G401 (cell line): ENCODE data around the gene MTIF3. TPM values are rescaled to one million over a fixed set of nuclear protein-coding genes. Genes with fewer than 3 reads are reported as not detected.
"Not testable (repeated sequence)": the region's sequence is repeated elsewhere in the genome, so short reads cannot be mapped to it uniquely, and the experiment has no call there.

Experiments
- DNase-seq: peaks from one replicate; pipeline ENCODE4 v3.0.0-alpha.2; 2015; ENCODE audit warnings: low spot score
- in situ Hi-C: cut with HindIII; loops from 2 replicates; pipeline ENCODE4 v1.10.0; 2016; ENCODE audit warnings: low sequenced_read_pairs, mixed read lengths
- total RNA-seq: library from RNA; depleted of rRNA; stranded (reverse); fragments of >200 nt; shearing (Covaris generic); gene quantifications from 2 replicates; pipeline ENCODE4 v1.2.3, GENCODE V29; 2014

The MTIF3 gene
- total RNA-seq, 1 experiment from 2014 or later, result 71.5 TPM

DNA sequence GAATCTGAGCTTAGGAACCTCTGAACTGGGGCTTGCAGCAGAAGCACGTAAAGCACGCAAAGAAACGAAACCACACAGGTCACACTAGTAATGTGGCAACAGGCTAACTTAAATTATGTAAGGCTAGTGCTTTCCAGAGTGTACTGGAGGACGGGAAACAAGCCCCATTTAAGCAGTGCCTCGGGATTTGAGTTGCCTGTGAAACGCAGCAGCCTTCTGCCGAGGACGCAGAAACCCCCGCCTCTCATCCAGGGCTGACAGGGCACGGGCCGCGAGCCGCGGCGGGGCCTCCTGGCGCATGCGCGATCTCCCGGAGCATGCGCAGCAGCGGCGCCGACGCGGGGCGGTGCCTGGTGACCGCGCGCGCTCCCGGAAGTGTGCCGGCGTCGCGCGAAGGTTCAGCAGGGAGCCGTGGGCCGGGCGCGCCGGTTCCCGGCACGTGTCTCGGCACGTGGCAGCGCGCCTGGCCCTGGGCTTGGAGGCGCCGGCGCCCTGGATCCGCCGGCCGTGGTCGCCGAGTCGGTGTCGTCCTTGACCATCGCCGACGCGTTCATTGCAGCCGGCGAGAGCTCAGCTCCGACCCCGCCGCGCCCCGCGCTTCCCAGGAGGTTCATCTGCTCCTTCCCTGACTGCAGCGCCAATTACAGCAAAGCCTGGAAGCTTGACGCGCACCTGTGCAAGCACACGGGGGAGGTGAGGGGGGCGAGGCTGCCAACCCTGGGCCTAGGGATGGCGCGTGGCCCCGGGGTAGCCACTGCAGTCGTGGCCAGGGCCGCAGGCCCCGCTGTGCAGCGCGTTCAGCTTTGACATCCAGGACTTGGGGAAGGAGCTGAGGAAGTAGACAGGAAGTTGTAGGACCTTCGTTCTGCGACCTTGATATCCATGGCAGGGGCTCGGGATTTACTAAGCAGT is 25.9 kb downstream of the MTIF3 start, which contains the start of gene GTF3A:
Gene GTF3A, plus strand, starts transcription at position 374 of the 912 bp plus-strand sequence.
- DNase-seq, result peak; percentile 80
- in situ Hi-C loops, result no loop called here

DNA sequence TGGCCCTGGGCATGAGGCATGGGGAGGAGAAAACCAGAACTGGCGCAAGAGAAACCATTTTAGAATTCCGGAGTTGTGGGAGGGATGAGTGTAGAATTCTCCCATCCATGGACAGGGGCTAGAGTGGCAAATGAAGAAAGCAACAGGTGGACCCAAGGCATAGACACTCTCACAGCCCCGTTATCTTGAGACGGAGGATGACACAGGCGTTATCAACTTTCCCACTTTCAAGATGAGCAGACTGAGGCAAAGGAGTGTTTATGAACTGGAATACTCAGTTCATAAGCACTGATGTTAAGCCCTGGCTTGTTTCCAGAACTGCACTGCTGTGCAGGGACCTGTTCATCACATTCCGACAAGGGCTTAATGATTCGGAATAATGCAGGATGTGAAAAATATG is 27.0 kb downstream of the MTIF3 start:
- in situ Hi-C loops, result no loop called here

DNA sequence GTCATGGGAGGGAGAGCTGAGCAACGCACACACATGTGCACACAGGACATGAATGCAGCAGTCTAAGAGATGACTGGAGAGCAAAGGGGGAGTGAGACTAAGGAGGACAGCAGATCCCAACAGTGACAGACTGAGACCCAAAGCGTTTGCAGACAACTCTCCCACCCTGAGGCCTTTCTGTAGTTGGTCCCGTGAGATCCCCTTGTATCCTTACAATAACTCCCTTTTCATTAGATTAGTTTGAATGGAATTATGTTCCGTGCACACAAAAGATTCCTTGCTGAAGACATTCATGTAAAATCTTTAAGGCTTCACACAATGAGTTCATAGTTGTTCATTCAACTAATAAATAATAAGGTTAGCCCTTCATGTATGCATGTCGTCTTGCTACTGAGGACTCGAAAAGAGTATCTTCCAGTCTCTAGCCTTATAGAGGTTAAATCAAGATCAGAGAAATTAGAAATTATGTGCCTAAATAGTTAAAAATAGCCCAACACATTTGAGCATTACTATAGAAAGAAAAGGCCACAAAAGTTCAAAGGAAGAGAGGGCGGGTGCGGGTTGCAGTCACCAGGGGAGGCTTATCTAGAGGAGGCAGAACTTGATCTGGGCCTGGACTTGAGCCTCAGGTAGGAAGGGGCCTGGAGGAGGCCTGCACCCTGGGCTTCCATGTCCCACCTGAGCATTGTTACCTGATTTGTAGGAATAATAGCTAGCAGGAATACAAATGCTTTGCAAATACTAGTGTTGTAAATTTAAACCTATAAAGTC is 29.1 kb downstream of the MTIF3 start:
- in situ Hi-C loops, result no loop called here
- DNase-seq, result no peak

More for the DNA sequence above, 27.0 kb downstream of the MTIF3 start:
- DNase-seq, result peak; percentile 8

DNA sequence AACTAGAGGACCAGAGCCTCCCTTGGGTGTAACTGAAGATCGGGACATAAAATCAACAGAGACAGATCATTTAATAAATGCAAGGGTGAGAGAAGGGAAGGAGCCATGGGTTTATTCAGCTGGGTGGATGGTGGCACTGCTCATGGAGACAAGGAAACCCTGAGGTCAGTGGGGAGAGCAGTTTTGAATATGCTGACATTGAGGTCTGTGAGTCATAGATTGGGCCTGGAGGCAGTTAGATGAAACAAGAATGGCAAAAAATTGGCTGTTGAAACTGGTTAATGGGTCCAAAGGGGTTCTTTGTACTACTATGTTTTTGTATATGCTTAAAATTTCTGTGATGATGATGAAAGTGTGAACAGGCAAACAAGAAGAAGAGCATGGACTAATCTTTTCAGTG is 31.0 kb downstream of the MTIF3 start:
- no peak for DNase-seq
- in situ Hi-C loops, result no loop called here

DNA sequence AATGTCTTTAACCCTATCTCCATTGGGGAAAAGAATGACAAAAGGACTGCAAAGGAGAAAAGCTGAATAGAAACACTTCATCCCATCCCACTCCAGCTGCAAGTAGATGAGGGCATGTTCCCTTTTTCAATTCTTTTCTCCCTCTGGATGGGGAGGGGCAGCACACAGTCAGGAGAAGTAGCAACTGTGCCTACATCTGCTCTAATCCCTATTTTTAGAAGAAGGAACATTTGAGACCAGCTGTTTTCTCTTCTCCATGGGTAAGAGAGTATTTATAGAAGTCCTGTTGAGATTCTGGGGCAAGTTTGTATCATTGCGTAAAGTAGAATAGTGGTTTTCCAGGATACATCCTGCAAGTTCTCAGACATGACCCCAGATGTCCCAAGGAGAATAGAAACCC is 35.2 kb downstream of the MTIF3 start:
- in situ Hi-C loops, result no loop called here
- no peak for DNase-seq

DNA sequence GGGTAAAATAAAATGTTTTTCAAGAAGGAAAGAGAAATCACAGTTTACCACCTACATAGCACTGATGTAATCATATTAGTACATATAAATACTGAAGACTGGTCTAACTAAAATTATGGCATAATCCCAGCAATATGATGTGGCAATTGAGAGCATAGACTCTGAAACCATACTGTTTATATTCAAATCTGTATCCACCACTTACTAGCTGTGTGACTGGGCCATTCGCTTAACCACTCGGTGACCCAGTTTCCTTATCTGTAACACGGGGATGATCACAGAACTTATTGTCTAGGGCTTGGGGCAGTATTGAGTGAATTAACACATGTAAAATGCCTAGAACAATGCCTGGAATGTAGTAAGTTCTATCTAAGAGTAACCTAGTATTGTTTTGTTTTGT is 39.0 kb downstream of the MTIF3 start:
- in situ Hi-C loops, result no loop called here
- DNase-seq, result no peak

DNA sequence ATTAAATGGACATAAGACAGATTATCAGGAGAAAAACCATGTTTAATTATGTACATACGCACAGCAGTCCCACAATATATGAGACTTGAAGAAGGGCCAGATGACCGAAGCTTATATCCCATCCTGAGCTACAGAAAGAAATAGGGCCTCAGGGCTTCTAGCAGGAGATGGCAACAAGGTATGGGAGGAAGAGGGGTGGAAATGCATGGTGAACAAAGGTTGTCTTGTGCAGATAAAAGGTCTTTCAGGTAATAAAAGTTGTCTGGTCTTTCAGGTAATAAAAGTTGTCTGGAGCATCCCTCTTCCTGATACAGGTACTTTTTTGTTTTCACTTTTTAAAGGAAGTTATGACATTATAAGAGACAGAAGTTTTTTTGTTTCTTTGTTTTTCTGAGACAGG is 41.4 kb downstream of the MTIF3 start:
- in situ Hi-C loops, result no loop called here
- DNase-seq, result no peak

DNA sequence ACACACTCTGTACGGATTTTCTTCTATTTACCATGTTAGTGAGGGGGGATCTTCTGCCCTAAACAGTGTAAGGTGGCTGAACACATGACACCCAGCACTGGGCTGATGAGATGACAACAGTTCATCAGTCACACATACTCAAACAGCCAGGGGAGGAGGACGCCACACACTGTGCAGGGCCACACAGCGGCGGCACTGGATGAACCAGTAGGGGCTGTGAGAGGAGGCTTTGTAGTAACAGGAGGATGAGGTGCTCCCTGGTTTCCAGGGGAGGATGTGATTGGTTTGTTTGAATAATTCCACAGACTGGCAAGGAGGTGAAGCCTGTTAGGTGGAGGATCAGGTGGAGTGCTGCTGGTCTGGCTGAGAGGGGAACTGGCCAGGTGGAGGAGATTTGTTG is 42.3 kb downstream of the MTIF3 start:
- no peak for DNase-seq
- in situ Hi-C loops, result no loop called here

DNA sequence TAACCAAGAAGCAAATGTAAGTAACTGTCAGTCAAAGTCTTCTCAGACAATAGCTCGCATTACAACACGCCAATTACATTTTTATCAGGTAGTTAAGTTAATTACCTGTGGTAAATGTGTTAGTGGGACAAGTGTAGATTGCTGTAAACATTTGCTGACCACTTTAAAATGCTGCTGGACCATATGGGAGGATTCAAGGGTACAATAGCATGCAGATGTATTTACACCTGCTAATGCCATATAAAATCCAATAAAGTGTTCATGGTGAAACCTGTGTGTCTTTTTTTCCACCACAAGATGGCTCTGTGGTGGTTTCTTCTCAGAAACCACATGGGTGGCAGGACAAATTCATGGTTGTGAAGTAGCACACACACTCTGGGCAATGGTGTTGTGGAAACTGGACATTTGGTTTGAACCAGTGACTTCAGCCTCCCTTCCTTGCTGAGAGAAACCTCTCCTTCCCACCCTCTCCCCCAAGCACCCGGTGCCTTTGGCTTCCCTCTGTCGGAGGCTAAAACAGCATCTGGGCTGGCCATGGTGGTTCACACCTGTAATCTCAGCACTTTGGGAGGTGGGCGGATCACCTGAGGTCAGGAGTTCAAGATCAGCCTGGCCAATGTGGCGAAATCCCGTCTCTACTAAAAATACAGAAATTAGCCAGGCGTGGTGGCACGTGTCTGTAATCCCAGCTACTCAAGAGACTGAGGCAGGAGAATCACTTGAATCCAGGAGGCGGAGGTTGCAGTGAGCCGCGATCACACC is 44.0 kb downstream of the MTIF3 start:
- in situ Hi-C loops, result no loop called here
- peak; percentile 62 for DNase-seq

DNA sequence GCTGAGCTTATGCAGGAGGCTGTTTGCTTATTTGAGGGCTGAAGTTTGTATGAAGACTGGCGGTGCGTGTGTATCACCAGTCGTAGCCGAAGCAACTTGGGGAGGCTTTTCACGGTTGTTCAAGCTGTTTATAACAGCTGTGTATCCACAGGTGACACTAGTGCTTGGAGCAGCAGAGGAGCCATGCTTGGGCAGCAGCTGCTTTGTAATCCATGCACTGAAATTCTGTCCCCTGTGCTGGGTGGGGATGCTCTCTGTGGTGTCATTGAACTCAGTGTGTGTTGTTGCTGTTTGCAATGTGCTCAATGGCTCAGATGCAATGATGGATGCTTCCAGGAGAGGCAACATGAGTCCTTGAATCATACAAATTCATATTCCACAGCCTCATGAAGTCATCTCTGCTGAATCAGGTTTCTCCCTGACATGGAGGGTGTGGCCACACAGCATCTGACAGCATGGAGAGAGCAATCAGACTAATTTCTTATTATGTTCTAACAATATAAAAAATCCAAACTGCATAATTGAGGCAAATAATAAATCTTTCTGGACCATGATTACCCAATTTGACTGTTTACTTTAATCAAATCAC is 44.7 kb downstream of the MTIF3 start:
- in situ Hi-C loops, result no loop called here
- DNase-seq, result no peak

DNA sequence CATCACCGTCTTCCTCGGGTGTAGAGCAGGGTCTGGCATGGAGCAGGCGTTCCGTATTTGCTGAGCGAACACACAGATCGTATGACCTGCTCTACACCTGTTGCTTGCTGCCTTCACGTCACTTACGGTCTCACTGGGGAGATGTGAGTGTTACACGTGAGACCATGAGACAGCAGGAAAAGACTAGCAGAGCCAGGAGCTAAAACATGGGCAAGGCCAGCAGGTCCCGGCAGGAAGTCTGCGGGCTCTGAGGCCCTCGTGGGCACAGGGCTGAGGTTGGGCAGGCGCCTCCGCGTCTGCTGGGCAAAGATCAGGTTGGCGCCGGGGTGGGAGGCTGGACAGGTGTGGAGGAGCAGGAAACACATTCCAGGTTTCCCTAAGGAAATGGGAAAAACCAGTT is 45.7 kb downstream of the MTIF3 start:
- DNase-seq, result no peak
- in situ Hi-C loops, result no loop called here

DNA sequence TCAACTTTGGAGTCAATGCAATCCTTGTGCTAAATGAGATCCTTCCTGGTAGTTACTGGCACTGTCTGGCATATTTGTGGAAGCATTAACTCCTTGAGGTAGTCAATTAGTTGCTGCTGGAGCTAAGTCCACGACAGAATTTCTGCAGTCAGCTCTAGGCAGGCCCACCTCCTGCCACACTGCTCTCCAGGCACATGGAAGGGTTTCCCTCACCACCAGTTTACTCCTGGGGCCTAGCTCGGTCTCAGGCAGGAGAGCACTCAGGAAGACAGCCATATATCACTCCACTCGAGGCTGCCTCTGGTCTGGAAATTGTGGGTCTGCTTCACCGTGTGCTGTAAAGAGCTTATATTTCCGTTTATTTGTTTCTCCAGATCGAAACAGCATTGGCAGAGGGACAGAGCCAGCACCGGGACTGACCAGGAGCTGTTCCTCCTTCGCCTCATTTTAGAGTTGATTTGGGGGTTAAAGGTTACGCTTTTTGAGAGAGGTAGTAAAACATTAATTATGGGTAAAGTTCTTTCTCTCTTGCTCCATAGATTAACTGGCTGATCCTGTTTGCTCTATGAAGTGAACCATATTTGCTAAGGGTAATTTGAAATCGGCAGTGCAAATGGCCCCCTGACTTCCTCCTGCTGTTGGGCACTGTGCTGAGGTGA is 46.5 kb downstream of the MTIF3 start:
- in situ Hi-C loops, result no loop called here
- no peak for DNase-seq

DNA sequence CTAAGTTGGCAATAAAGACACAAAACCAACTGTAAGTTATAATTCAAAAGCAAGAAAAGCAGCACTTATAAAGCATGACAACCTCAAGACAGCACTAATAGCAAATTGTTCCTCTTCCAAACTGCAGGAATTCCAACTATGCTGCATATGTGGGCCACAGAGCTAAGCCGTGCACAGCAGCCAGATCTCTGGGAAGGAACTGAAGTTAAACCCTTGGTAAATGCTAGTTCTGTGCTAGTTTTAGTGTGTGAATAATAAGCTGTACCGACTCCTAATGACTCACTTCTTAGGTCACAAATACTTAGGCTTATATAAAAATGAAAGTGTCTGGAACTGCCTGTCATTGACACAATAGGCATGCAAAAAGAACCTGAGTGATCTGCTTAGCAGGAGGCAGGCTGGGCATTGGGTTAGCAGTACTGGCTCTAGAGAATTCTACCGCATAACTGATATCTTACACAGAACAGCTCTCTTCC is 47.1 kb downstream of the MTIF3 start:
- no peak for DNase-seq
- in situ Hi-C loops, result no loop called here

DNA sequence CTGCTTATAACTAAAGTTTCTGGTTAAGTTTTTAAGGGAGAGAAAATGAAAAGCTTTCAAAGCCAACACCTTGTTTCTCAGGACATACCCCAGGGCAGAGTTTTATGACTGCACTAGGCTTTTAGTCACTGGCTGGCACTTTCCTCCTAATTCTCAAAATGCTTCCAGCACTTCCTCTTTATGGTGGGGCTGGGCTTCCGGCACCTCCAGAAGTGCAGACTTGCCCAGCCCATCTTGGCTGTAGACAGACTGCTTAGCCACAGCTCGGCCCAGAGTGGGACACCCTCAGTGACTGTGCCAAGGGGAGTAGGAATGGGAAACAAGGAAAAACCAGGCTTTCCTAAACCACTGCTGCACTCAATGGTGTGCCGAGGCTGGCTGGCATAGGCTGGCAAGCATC is 49.2 kb downstream of the MTIF3 start:
- no peak for DNase-seq
- in situ Hi-C loops, result no loop called here

DNA sequence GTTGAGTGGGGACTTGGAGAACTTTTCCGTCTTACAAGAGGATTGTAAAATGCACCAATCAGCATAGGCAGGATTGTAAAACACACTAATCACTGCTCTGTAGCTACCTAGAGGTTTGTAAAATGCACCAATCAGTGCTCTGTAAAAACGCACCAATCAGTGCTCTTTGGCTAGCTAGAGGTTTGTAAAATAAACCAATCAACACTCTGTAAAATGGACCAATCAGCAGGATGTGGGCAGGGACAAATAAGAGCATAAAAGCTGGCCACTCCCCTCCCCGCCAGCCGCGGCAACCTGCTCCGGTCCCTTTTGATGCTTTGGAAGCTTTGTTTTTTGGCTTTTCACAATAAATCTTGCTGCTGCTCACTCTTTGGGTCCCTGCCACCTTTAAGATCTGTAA is 50.0 kb downstream of the MTIF3 start:
- in situ Hi-C loops, DNase-seq: not testable (repeated sequence)

DNA sequence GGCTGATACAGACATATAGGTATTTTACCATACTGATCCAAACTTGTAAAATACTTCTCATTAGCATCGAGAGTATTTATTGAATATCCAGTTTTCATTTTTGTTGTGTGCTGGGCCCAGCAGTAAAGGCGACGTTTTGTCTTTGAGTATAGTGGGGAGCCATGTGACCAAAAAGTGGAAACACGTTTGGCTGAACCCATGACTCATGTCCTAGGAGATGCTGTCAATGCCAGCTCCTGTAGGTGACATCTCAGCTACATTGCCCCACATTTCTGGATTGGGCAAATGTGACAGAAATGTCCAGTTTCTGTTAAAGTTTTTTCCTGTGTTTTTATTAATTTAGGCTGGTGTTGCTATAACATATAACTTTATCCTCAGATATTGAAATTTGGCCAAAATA is 52.0 kb downstream of the MTIF3 start:
- in situ Hi-C loops, result no loop called here
- DNase-seq, result no peak

DNA sequence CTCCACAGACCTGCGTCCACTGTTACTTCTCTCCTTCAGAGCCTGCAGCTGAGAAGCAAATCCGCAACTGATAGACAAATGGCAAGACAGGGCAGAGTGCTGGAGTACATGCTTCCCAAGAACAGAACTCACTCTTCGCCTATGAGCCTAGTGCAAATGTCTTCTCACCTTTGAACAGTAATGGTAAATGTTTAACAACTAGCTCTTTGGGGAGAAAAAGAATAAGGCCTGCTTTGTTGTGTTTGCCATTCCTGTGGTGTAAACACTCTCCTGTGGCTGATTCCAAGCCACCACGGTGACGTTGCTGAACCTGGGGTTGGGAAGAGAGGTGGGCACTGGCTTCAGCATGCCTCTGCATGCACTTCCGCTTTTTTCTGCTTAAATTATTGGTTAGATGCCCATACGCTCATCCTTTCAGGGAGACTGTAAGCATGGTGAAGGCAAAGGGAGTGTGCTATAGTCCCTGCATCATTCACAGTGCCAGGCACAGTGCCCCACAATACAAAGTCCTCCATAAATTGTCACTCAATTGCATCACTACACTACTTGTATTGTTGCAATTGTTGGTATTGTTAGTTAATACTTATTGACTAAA is 54.0 kb downstream of the MTIF3 start:
- in situ Hi-C loops, result no loop called here
- DNase-seq, result no peak

DNA sequence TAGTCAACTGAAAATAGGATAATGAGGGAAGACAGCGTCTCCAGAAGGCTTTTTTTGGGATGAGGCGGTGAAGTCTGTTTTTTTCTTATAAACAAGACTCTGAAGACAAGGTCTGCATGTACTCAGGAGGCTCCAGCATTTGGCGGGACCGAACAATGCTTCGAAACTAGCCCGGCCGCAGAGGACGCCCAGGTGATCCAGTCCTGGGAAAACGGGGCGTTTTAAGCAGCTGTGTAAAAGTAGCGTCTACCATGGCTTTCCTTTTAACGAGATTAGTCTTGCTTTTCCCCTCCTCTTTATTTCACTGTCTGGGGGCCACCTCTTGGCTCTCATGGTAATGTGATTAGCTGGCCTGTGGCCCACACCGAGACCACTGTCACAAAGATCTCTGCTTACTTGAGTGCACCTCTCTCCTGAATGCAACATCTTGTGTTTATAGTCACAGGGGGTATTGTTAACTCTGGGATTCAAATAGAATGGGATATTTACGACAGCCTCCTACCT is 55.3 kb downstream of the MTIF3 start:
- no peak for DNase-seq
- in situ Hi-C loops, result no loop called here
